ENCODE results near the gene THSD4. TPM values are rescaled to one million over a fixed set of nuclear protein-coding genes. Genes with fewer than 3 reads are reported as not detected.

THSD4 gene
- total and polyA plus RNA-seq, 9 of the 15 experiments (the other 6 are each of a cell fraction or from before 2014, with no cell fraction given): 0.04 TPM; not detected in 5

DNA sequence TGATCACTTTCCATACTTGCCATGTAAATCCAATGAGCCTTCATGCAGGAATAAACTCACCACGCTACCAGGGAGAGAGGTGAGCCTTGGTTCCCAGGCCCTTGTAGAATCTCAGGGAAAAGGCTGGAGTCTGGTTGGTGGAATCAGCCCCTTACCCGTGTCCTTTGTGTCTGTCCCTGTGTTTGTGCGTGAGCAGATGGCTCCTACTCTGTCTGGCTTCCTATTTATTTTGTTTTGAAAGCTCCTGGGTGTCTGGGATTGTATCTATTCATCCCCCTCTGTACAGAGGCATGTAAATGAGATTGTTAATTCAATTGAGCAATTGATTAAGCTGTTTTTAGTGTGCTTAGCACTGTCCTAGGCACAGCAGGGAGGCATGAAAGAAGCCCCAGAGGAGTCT lies 278.1 kb downstream of the THSD4 start (continued):
- TF ChIP-seq, protein P1, sequence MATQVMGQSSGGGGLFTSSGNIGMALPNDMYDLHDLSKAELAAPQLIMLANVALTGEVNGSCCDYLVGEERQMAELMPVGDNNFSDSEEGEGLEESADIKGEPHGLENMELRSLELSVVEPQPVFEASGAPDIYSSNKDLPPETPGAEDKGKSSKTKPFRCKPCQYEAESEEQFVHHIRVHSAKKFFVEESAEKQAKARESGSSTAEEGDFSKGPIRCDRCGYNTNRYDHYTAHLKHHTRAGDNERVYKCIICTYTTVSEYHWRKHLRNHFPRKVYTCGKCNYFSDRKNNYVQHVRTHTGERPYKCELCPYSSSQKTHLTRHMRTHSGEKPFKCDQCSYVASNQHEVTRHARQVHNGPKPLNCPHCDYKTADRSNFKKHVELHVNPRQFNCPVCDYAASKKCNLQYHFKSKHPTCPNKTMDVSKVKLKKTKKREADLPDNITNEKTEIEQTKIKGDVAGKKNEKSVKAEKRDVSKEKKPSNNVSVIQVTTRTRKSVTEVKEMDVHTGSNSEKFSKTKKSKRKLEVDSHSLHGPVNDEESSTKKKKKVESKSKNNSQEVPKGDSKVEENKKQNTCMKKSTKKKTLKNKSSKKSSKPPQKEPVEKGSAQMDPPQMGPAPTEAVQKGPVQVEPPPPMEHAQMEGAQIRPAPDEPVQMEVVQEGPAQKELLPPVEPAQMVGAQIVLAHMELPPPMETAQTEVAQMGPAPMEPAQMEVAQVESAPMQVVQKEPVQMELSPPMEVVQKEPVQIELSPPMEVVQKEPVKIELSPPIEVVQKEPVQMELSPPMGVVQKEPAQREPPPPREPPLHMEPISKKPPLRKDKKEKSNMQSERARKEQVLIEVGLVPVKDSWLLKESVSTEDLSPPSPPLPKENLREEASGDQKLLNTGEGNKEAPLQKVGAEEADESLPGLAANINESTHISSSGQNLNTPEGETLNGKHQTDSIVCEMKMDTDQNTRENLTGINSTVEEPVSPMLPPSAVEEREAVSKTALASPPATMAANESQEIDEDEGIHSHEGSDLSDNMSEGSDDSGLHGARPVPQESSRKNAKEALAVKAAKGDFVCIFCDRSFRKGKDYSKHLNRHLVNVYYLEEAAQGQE (IDR thresholded peaks at IDR 0.05; ENCODE audit: borderline replicate concordance): no peak
- TF ChIP-seq, protein P1 (CRISPR knock-in tag; IDR thresholded peaks at IDR 0.05; ENCODE audit: low read depth): no peak
- TF ChIP-seq, protein P2, sequence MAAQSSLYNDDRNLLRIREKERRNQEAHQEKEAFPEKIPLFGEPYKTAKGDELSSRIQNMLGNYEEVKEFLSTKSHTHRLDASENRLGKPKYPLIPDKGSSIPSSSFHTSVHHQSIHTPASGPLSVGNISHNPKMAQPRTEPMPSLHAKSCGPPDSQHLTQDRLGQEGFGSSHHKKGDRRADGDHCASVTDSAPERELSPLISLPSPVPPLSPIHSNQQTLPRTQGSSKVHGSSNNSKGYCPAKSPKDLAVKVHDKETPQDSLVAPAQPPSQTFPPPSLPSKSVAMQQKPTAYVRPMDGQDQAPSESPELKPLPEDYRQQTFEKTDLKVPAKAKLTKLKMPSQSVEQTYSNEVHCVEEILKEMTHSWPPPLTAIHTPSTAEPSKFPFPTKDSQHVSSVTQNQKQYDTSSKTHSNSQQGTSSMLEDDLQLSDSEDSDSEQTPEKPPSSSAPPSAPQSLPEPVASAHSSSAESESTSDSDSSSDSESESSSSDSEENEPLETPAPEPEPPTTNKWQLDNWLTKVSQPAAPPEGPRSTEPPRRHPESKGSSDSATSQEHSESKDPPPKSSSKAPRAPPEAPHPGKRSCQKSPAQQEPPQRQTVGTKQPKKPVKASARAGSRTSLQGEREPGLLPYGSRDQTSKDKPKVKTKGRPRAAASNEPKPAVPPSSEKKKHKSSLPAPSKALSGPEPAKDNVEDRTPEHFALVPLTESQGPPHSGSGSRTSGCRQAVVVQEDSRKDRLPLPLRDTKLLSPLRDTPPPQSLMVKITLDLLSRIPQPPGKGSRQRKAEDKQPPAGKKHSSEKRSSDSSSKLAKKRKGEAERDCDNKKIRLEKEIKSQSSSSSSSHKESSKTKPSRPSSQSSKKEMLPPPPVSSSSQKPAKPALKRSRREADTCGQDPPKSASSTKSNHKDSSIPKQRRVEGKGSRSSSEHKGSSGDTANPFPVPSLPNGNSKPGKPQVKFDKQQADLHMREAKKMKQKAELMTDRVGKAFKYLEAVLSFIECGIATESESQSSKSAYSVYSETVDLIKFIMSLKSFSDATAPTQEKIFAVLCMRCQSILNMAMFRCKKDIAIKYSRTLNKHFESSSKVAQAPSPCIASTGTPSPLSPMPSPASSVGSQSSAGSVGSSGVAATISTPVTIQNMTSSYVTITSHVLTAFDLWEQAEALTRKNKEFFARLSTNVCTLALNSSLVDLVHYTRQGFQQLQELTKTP (IDR thresholded peaks at IDR 0.05; ENCODE audit: low read depth in 1 of 2, partially characterized antibody in 2 of 2): no peak
- TF ChIP-seq NCOA6 (IDR thresholded peaks at IDR 0.05): no peak
- TF ChIP-seq, protein P3, sequence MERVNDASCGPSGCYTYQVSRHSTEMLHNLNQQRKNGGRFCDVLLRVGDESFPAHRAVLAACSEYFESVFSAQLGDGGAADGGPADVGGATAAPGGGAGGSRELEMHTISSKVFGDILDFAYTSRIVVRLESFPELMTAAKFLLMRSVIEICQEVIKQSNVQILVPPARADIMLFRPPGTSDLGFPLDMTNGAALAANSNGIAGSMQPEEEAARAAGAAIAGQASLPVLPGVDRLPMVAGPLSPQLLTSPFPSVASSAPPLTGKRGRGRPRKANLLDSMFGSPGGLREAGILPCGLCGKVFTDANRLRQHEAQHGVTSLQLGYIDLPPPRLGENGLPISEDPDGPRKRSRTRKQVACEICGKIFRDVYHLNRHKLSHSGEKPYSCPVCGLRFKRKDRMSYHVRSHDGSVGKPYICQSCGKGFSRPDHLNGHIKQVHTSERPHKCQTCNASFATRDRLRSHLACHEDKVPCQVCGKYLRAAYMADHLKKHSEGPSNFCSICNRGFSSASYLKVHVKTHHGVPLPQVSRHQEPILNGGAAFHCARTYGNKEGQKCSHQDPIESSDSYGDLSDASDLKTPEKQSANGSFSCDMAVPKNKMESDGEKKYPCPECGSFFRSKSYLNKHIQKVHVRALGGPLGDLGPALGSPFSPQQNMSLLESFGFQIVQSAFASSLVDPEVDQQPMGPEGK (CRISPR knock-in tag; IDR thresholded peaks at IDR 0.05; ENCODE audit: borderline replicate concordance): no peak
- TF ChIP-seq, protein P4, sequence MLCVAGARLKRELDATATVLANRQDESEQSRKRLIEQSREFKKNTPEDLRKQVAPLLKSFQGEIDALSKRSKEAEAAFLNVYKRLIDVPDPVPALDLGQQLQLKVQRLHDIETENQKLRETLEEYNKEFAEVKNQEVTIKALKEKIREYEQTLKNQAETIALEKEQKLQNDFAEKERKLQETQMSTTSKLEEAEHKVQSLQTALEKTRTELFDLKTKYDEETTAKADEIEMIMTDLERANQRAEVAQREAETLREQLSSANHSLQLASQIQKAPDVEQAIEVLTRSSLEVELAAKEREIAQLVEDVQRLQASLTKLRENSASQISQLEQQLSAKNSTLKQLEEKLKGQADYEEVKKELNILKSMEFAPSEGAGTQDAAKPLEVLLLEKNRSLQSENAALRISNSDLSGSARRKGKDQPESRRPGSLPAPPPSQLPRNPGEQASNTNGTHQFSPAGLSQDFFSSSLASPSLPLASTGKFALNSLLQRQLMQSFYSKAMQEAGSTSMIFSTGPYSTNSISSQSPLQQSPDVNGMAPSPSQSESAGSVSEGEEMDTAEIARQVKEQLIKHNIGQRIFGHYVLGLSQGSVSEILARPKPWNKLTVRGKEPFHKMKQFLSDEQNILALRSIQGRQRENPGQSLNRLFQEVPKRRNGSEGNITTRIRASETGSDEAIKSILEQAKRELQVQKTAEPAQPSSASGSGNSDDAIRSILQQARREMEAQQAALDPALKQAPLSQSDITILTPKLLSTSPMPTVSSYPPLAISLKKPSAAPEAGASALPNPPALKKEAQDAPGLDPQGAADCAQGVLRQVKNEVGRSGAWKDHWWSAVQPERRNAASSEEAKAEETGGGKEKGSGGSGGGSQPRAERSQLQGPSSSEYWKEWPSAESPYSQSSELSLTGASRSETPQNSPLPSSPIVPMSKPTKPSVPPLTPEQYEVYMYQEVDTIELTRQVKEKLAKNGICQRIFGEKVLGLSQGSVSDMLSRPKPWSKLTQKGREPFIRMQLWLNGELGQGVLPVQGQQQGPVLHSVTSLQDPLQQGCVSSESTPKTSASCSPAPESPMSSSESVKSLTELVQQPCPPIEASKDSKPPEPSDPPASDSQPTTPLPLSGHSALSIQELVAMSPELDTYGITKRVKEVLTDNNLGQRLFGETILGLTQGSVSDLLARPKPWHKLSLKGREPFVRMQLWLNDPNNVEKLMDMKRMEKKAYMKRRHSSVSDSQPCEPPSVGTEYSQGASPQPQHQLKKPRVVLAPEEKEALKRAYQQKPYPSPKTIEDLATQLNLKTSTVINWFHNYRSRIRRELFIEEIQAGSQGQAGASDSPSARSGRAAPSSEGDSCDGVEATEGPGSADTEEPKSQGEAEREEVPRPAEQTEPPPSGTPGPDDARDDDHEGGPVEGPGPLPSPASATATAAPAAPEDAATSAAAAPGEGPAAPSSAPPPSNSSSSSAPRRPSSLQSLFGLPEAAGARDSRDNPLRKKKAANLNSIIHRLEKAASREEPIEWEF (CRISPR knock-in tag; IDR thresholded peaks at IDR 0.05): no peak
- TF ChIP-seq NFIC (IDR thresholded peaks at IDR 0.05): no peak
- no peak for TF ChIP-seq ILF3 (IDR thresholded peaks at IDR 0.05; ENCODE audit: borderline replicate concordance)
